Upper lobe of right lung (tissue), 1 donor: Measurements from ENCODE around the gene XPA. TPM values are rescaled to one million over a fixed set of nuclear protein-coding genes. Genes with fewer than 3 reads are reported as not detected.

Experiments
- ATAC-seq: fragments of 200-7000 bp; cut with Tn5 transposase; one replicate; pipeline ENCODE4 v1.9.1; 2020; ENCODE audit warnings: mild to moderate bottlenecking, moderate library complexity
- DNase-seq: peaks from one replicate; pipeline ENCODE4 v3.0.0-alpha.2; 2020
- H3K27ac ChIP-seq: fragments of 200-600 bp; one replicate; pipeline ENCODE4 v1.8.0; 2022
- H3K27me3 ChIP-seq: fragments of 200-600 bp; one replicate; pipeline ENCODE4 v1.8.0; 2022; ENCODE audit warnings: mild to moderate bottlenecking
- H3K36me3 ChIP-seq: fragments of 200-600 bp; one replicate; pipeline ENCODE4 v1.8.0; 2022
- H3K4me1 ChIP-seq: fragments of 200-600 bp; one replicate; pipeline ENCODE4 v1.8.0; 2022
- H3K4me3 ChIP-seq: fragments of 200-600 bp; one replicate; pipeline ENCODE4 v1.8.0; 2022; ENCODE audit warnings: mild to moderate bottlenecking
- H3K9me3 ChIP-seq: fragments of 200-600 bp; one replicate; pipeline ENCODE4 v1.8.0; 2022
- CTCF ChIP-seq: fragments of 200-600 bp; IDR thresholded peaks from one replicate; pipeline ENCODE4 v1.8.0; 2022; ENCODE audit warnings: antibody characterized with exemption
- intact Hi-C: fragments of 100-400 bp; cut with DNase I; formaldehyde crosslinking; loops from one replicate; pipeline ENCODE4 v1.11.0; 2022
- total RNA-seq: library from RNA; stranded (reverse); fragmentation: NEBNext Ultra II Directional; extraction: Animal tissue kit (Norgen Biotek cat#: 25700); gene quantifications from one replicate; pipeline ENCODE4 v1.2.1, GENCODE V29; 2021
- donor health status: DM: no; HTN: yes; CAD: no; lungs with severe emphysema.

Gene XPA
- total RNA-seq, 1 donor from 2014 or later, result 11.2 TPM

DNA sequence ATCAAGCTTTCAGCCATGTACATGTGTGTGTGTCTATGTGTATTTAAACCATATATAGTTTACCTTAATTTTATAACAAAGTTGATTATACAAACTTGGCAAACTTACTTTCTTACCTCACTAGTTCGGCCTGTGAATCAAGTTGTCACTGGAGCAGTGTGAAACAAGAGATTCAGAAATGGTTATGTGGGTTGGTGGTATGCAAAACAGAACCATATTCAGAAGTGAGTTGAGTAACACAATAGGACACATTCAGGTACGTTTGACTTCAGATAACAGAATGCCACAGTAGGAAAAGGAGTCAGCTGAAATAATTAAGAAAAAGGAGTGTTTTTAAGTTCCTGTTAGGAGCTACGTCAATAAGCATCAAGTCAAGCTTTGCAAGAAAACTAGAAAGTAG lies 21.5 kb downstream of the XPA start:
- no peaks in the 10 kb centered on the region for H3K4me1 ChIP-seq
- intact Hi-C loops, result no loop called here
- no peak for DNase-seq
- no peaks in the 10 kb centered on the region for H3K27me3 ChIP-seq
- ATAC-seq, result no peak
- TF ChIP-seq CTCF, result no peak
- H3K4me3 ChIP-seq, result no peak overlapping the region
- peaks cover 99% of the 10 kb centered on the region for H3K36me3 ChIP-seq
- no peak overlapping the region for H3K27ac ChIP-seq
- no peaks in the 10 kb centered on the region for H3K9me3 ChIP-seq

- Histone ChIP-seq H3K27ac (no peak overlapping the region), H3K9me3 (no peaks in the 10 kb centered on the region)
Measured at GRCh38 chr9:97673922-97674321, 23.2 kb downstream of the XPA start.

DNA sequence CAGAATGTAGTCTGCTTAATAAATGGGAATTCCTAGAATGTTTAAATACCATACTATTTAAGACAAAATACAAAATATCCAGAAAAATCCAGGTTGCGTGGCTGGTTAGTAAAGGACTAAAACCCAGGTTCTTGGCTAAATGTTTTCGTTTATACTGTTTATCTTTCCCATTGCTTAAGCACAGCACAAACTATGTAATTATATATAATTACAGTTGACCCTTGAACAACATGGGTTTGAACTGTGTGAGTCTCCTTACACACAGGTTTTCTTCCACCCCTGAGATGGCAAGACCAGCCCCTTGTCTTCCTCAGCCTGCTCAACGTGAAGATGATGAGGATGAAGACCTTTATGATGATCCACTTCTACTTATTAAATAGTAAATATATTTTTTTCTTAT lies 24.7 kb downstream of the XPA start:
- H3K27ac ChIP-seq, result no peak overlapping the region
- no peak for TF ChIP-seq CTCF
- no peaks in the 10 kb centered on the region for H3K27me3 ChIP-seq
- no peaks in the 10 kb centered on the region for H3K9me3 ChIP-seq
- no peak for DNase-seq
- H3K4me1 ChIP-seq, result no peaks in the 10 kb centered on the region
- ATAC-seq, result no peak
- H3K36me3 ChIP-seq, result peaks cover 100% of the 10 kb centered on the region
- intact Hi-C loops, result no loop called here
- no peak overlapping the region for H3K4me3 ChIP-seq

More at GRCh38 chr9:97673922-97674321, 23.2 kb downstream of the XPA start:
- Histone ChIP-seq H3K4me3 (no peak overlapping the region), H3K36me3 (peaks cover 99% of the 10 kb centered on the region), H3K27me3 (no peaks in the 10 kb centered on the region), H3K4me1 (no peaks in the 10 kb centered on the region)
- intact Hi-C loops, result no loop called here
- TF ChIP-seq CTCF, result no peak
- no peak for DNase-seq
- no peak for ATAC-seq

DNA sequence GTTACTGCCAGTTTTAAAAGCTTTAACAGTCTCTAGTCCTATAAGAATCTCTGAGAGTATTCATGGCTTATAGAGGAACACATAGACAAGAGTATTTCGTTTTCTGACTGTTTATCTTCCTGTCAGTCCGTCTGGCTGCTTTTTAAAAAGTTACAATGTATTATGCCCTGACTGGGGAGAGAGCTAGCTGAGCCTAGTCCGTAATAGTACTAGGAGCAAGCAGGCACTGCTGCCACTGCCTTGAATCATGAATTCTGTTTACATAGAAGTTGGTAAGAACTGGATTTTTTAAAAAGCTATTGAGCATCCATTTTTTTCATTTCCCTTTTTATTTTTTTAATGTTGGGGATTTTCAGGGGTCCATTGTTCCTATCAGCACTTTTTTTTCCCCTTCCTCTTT lies 26.6 kb downstream of the XPA start:
- intact Hi-C loops, result no loop called here
- Histone ChIP-seq H3K27me3 (no peaks in the 10 kb centered on the region), H3K9me3 (no peaks in the 10 kb centered on the region), H3K36me3 (peaks cover 100% of the 10 kb centered on the region), H3K4me3 (no peak overlapping the region), H3K27ac (no peak overlapping the region), H3K4me1 (no peaks in the 10 kb centered on the region)
- ATAC-seq (no peak), DNase-seq (no peak)
- no peak for TF ChIP-seq CTCF

GRCh38 chr9:97668485-97668884 lies 28.7 kb downstream of the XPA start:
- no peaks in the 10 kb centered on the region for H3K9me3 ChIP-seq
- peaks cover 100% of the 10 kb centered on the region for H3K36me3 ChIP-seq
- no peak for ATAC-seq
- H3K4me1 ChIP-seq, result no peaks in the 10 kb centered on the region
- DNase-seq, result no peak
- H3K27me3 ChIP-seq, result no peaks in the 10 kb centered on the region
- H3K4me3 ChIP-seq, result no peak overlapping the region
- no peak for TF ChIP-seq CTCF
- no peak overlapping the region for H3K27ac ChIP-seq
- intact Hi-C loops, result no loop called here
